ENCODE measurements around the gene CNP.

CNP gene

GRCh38 chr17:41932816-41933389 lies 33.7 kb upstream of the CNP start:
- peak overlapping the region; percentile 23 for H3K4me3 ChIP-seq (ENCODE audit: low read depth, low read length)
- DNase-seq (ENCODE audit: low read depth), result peak; percentile 76
- TF ChIP-seq POLR2A (IDR thresholded peaks at IDR 0.05; ENCODE audit: extremely low read depth, insufficient read length) (no peak), MYC (IDR thresholded peaks at IDR 0.05; ENCODE audit: low read depth, low read length) (no peak), MAX (IDR thresholded peaks at IDR 0.05; ENCODE audit: low read depth, low read length) (no peak), CTCF (IDR thresholded peaks at IDR 0.05; ENCODE audit: low read depth, low read length) (no peak)

GRCh38 chr17:41935641-41936040 lies 31.0 kb upstream of the CNP start:
- no peak overlapping the region for H3K4me3 ChIP-seq (ENCODE audit: low read depth, low read length)
- DNase-seq (ENCODE audit: low read depth), result no peak
- TF ChIP-seq POLR2A (IDR thresholded peaks at IDR 0.05; ENCODE audit: extremely low read depth, insufficient read length) (no peak), CTCF (IDR thresholded peaks at IDR 0.05; ENCODE audit: low read depth, low read length) (no peak), MAX (IDR thresholded peaks at IDR 0.05; ENCODE audit: low read depth, low read length) (no peak), MYC (IDR thresholded peaks at IDR 0.05; ENCODE audit: low read depth, low read length) (no peak)

GRCh38 chr17:41937970-41938954 lies 28.3 kb upstream of the CNP start:
- H3K4me3 ChIP-seq (ENCODE audit: low read depth, low read length), result no peak overlapping the region
- TF ChIP-seq MYC (IDR thresholded peaks at IDR 0.05; ENCODE audit: low read depth, low read length) (no peak), CTCF (IDR thresholded peaks at IDR 0.05; ENCODE audit: low read depth, low read length) (no peak), POLR2A (IDR thresholded peaks at IDR 0.05; ENCODE audit: extremely low read depth, insufficient read length) (no peak), MAX (IDR thresholded peaks at IDR 0.05; ENCODE audit: low read depth, low read length) (no peak)
- no peak for DNase-seq (ENCODE audit: low read depth)

GRCh38 chr17:41939044-41939692 lies 27.4 kb upstream of the CNP start:
- no peak for DNase-seq (ENCODE audit: low read depth)
- TF ChIP-seq POLR2A (IDR thresholded peaks at IDR 0.05; ENCODE audit: extremely low read depth, insufficient read length), result no peak
- TF ChIP-seq MYC (IDR thresholded peaks at IDR 0.05; ENCODE audit: low read depth, low read length), result no peak
- no peak overlapping the region for H3K4me3 ChIP-seq (ENCODE audit: low read depth, low read length)

GRCh38 chr17:41939693-41940090 lies 26.9 kb upstream of the CNP start:
- TF ChIP-seq POLR2A (IDR thresholded peaks at IDR 0.05; ENCODE audit: extremely low read depth, insufficient read length) (no peak), MAX (IDR thresholded peaks at IDR 0.05; ENCODE audit: low read depth, low read length) (no peak), MYC (IDR thresholded peaks at IDR 0.05; ENCODE audit: low read depth, low read length) (no peak), CTCF (IDR thresholded peaks at IDR 0.05; ENCODE audit: low read depth, low read length) (no peak)
- no peak overlapping the region for H3K4me3 ChIP-seq (ENCODE audit: low read depth, low read length)
- DNase-seq (ENCODE audit: low read depth), result no peak

GRCh38 chr17:41941168-41941567 lies 25.4 kb upstream of the CNP start:
- no peak overlapping the region for H3K4me3 ChIP-seq (ENCODE audit: low read depth, low read length)
- no peak for DNase-seq (ENCODE audit: low read depth)
- no peak for TF ChIP-seq MYC (IDR thresholded peaks at IDR 0.05; ENCODE audit: low read depth, low read length)
- TF ChIP-seq POLR2A (IDR thresholded peaks at IDR 0.05; ENCODE audit: extremely low read depth, insufficient read length), result no peak
- no peak for TF ChIP-seq CTCF (IDR thresholded peaks at IDR 0.05; ENCODE audit: low read depth, low read length)
- TF ChIP-seq MAX (IDR thresholded peaks at IDR 0.05; ENCODE audit: low read depth, low read length), result no peak
